HEK293 (cell line): ENCODE measurements around the gene DOCK3.

ENCODE experiments used
- CTCF ChIA-PET: fragments of 350-600 bp; formaldehyde crosslinking; extraction: SDS; loops from one replicate; lab custom pipeline; 2021; ENCODE audit warnings: antibody characterized with exemption; lab: Yijun Ruan, JAX
- POLR2A ChIA-PET: fragments of 300-600 bp; formaldehyde crosslinking; extraction: SDS; loops from one replicate; lab custom pipeline; 2020; ENCODE audit warnings: antibody characterized with exemption, inconsistent platforms; lab: Yijun Ruan, JAX
- H3K27ac ChIP-seq: fragments of 200-500 bp; sonication (Bioruptor generic); 2 replicates; pipeline ENCODE4 v1.5.1; 2014; ENCODE audit warnings: low read depth, low read length, control low read depth, inconsistent platforms; ENCODE audit errors: extremely low read depth
- H3K36me3 ChIP-seq, 2 experiments: fragments of 200-500 bp in 1 of 2; sonication (Bioruptor generic) in 1 of 2; 1 replicate in 1 of 2; 2 replicates in 1 of 2; pipeline ENCODE4 v1.5.1; 2014 to 2017; ENCODE audit warnings: inconsistent platforms in 2 of 2, low read length in 2 of 2; ENCODE audit not compliant: control insufficient read depth in 2 of 2, insufficient read depth in 1 of 2
- H3K4me1 ChIP-seq: fragments of 200-500 bp; sonication (Bioruptor generic); 2 replicates; pipeline ENCODE4 v1.5.1; 2014; ENCODE audit warnings: mild to moderate bottlenecking, low read length, inconsistent platforms; ENCODE audit not compliant: control insufficient read depth, insufficient read depth
- H3K4me3 ChIP-seq: 2 replicates; pipeline ENCODE4 v1.5.1; 2011; ENCODE audit warnings: low read depth, mild to moderate bottlenecking, control low read depth, low read length, moderate library complexity
- H3K9me3 ChIP-seq: fragments of 200-500 bp; sonication (Bioruptor generic); 2 replicates; pipeline ENCODE4 v1.5.1; 2014; ENCODE audit warnings: low read depth, low read length, inconsistent platforms; ENCODE audit not compliant: control insufficient read depth, insufficient read depth
- BCL11A ChIP-seq: fragments of 450-650 bp; formaldehyde crosslinking; IDR thresholded peaks from 2 replicates; pipeline ENCODE4 v1.5.1; 2016; ENCODE audit warnings: low read depth, missing biosample characterization, missing genetic modification characterization
- KLF17 ChIP-seq: fragments of 450-650 bp; formaldehyde crosslinking; IDR thresholded peaks from 2 replicates; pipeline ENCODE4 v1.5.1; 2016; ENCODE audit warnings: missing biosample characterization, missing genetic modification characterization
- SCRT2 ChIP-seq: fragments of 450-650 bp; formaldehyde crosslinking; IDR thresholded peaks from 2 replicates; pipeline ENCODE4 v1.5.1; 2016; ENCODE audit warnings: missing biosample characterization, missing genetic modification characterization
- SETDB1 ChIP-seq: IDR thresholded peaks from one replicate; pipeline ENCODE4 v1.6.1; 2017; ENCODE audit warnings: mild to moderate bottlenecking, low read length, moderate library complexity, mixed read lengths; ENCODE audit not compliant: insufficient read length
- TRIM28 ChIP-seq: IDR thresholded peaks from 2 replicates; pipeline ENCODE4 v1.6.1; 2011; ENCODE audit warnings: low read length, control low read depth, borderline replicate concordance
- YY1 ChIP-seq: fragments of 450-650 bp; formaldehyde crosslinking; IDR thresholded peaks from 2 replicates; pipeline ENCODE4 v1.5.1; 2018; ENCODE audit warnings: missing biosample characterization, missing genetic modification characterization
- ZBTB20 ChIP-seq: fragments of 450-650 bp; formaldehyde crosslinking; IDR thresholded peaks from 2 replicates; pipeline ENCODE4 v1.5.1; 2016; ENCODE audit warnings: missing biosample characterization, missing genetic modification characterization
- ZNF184 ChIP-seq: fragments of 450-650 bp; IDR thresholded peaks from 2 replicates; pipeline ENCODE4 v1.5.1; 2018; ENCODE audit warnings: missing biosample characterization, mild to moderate bottlenecking, missing genetic modification characterization
- ZNF211 ChIP-seq: fragments of 450-650 bp; formaldehyde crosslinking; IDR thresholded peaks from 2 replicates; pipeline ENCODE4 v1.5.1; 2016; ENCODE audit warnings: low read depth, missing biosample characterization, missing genetic modification characterization
- ZNF24 ChIP-seq: fragments of 450-650 bp; formaldehyde crosslinking; IDR thresholded peaks from 2 replicates; pipeline ENCODE4 v1.5.1; 2016; ENCODE audit warnings: missing biosample characterization, missing genetic modification characterization
- ZNF302 ChIP-seq: fragments of 450-650 bp; formaldehyde crosslinking; IDR thresholded peaks from 2 replicates; pipeline ENCODE4 v1.5.1; 2016; ENCODE audit warnings: missing biosample characterization, missing genetic modification characterization, low read depth
- ZNF37A ChIP-seq: fragments of 450-650 bp; IDR thresholded peaks from 2 replicates; pipeline ENCODE4 v1.5.1; 2018; ENCODE audit warnings: missing biosample characterization, missing genetic modification characterization
- ZNF398 ChIP-seq: fragments of 450-650 bp; formaldehyde crosslinking; IDR thresholded peaks from 2 replicates; pipeline ENCODE4 v1.5.1; 2017; ENCODE audit warnings: missing biosample characterization, missing genetic modification characterization
- ZNF558 ChIP-seq: fragments of 450-650 bp; formaldehyde crosslinking; IDR thresholded peaks from 2 replicates; pipeline ENCODE4 v1.5.1; 2016; ENCODE audit warnings: missing biosample characterization, missing genetic modification characterization
- ZNF626 ChIP-seq: fragments of 450-650 bp; sonication (Bioruptor Pico); formaldehyde crosslinking; IDR thresholded peaks from 2 replicates; pipeline ENCODE4 v1.5.1; 2018; ENCODE audit warnings: missing biosample characterization, missing genetic modification characterization, inconsistent platforms
- ZNF76 ChIP-seq: fragments of 450-650 bp; formaldehyde crosslinking; IDR thresholded peaks from 2 replicates; pipeline ENCODE4; 2016; ENCODE audit warnings: low read depth, missing biosample characterization, missing genetic modification characterization, borderline replicate concordance
- TF ChIP-seq, protein P1 (sequence below): fragments of 450-650 bp; IDR thresholded peaks from 2 replicates; pipeline ENCODE4 v1.5.1; 2018; ENCODE audit warnings: missing biosample characterization, missing genetic modification characterization
- TF ChIP-seq, protein P2 (sequence below): fragments of 450-650 bp; formaldehyde crosslinking; IDR thresholded peaks from 2 replicates; pipeline ENCODE4 v1.5.1; 2017; ENCODE audit warnings: missing biosample characterization, missing genetic modification characterization

The DOCK3 gene

DNA sequence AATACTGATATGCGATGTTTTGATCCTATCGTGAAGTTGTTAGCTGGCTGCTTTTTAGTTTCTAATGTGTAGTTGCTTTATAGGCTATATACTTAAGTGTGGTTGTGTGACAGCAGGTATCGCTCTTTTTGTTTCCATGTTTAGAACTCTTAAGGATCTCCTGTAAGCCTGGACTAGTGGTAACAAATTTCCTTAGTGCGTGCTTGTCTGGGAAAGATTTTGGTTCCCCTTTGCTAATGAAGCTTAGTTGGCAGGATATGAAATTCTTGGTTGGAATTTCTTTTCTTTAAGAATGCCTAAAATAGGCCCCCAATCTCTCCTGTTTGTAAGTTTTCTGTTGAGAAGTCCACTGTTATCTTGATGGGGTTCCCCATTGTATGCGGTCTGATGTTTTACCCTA lies 173.6 kb downstream of the DOCK3 start:
- peak; percentile 98 for TF ChIP-seq SETDB1
- peak; percentile 78; the same call in 1 of the 2 replicates for TF ChIP-seq TRIM28
- no peak for TF ChIP-seq ZNF184 (tag by site-specific recombination)
- ChIA-PET CTCF (no interaction called here), POLR2A (no interaction called here)
- H3K4me3 ChIP-seq = no peak overlapping the region
- H3K27ac ChIP-seq = no peak overlapping the region
- no peaks in the 10 kb centered on the region for H3K36me3 ChIP-seq
- no peaks in the 10 kb centered on the region for H3K9me3 ChIP-seq
- H3K4me1 ChIP-seq = no peaks in the 10 kb centered on the region

GRCh38 chr3:50850639-50851511 lies 176.1 kb downstream of the DOCK3 start:
- ChIA-PET CTCF (no interaction called here), POLR2A (no interaction called here)
- Histone ChIP-seq H3K36me3 (no peaks in the 10 kb centered on the region), H3K4me3 (no peak overlapping the region), H3K4me1 (no peaks in the 10 kb centered on the region), H3K27ac (no peak overlapping the region; the same call in 1 of the 2 replicates)
- TF ChIP-seq, protein P1, sequence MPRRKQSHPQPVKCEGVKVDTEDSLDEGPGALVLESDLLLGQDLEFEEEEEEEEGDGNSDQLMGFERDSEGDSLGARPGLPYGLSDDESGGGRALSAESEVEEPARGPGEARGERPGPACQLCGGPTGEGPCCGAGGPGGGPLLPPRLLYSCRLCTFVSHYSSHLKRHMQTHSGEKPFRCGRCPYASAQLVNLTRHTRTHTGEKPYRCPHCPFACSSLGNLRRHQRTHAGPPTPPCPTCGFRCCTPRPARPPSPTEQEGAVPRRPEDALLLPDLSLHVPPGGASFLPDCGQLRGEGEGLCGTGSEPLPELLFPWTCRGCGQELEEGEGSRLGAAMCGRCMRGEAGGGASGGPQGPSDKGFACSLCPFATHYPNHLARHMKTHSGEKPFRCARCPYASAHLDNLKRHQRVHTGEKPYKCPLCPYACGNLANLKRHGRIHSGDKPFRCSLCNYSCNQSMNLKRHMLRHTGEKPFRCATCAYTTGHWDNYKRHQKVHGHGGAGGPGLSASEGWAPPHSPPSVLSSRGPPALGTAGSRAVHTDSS (tag by site-specific recombination) = no peak
- TF ChIP-seq ZNF398 (tag by site-specific recombination) = no peak
- TF ChIP-seq ZNF626 (tag by site-specific recombination) = no peak
- TF ChIP-seq YY1 (tag by site-specific recombination) = no peak
- TF ChIP-seq ZNF211 (tag by site-specific recombination) = no peak
- no peak for TF ChIP-seq BCL11A
- TF ChIP-seq ZNF24 (tag by site-specific recombination) = no peak
- TF ChIP-seq ZBTB20 = 0 out of 2 replicates have a peak, but pooled peaks have one; percentile 1
- no peak for TF ChIP-seq KLF17 (tag by site-specific recombination)
- TF ChIP-seq, all 188 proteins: peak for 1
- no peaks in the 10 kb centered on the region for H3K9me3 ChIP-seq

DNA sequence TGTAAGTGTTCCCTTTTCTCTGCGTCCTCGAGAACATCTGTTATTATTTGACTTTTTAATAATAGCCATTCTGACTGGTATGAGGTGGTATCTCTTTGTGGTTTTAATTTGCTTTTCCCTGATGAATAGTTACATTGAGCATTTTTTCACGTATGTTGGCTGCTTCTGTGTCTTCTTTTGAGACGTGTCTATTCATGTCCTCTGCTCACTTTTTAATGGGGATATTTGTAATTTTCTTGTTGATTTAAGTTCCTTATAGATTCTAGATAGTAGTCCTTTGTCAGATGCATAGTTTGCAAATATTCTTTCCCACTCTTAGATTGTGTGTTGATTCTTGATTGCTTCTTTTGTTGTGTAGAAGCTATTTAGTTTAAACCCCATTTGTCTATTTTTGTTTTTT lies 179.2 kb downstream of the DOCK3 start:
- no peak overlapping the region for H3K27ac ChIP-seq
- ChIA-PET POLR2A (no interaction called here), CTCF (no interaction called here)
- TF ChIP-seq ZNF398 (tag by site-specific recombination) (no peak), ZNF37A (tag by site-specific recombination) (no peak), SCRT2 (no peak), ZNF558 (tag by site-specific recombination) (peak; percentile 66; the same call in 1 of the 2 replicates), ZNF76 (tag by site-specific recombination) (no peak), ZNF302 (tag by site-specific recombination) (no peak)
- TF ChIP-seq, protein P2, sequence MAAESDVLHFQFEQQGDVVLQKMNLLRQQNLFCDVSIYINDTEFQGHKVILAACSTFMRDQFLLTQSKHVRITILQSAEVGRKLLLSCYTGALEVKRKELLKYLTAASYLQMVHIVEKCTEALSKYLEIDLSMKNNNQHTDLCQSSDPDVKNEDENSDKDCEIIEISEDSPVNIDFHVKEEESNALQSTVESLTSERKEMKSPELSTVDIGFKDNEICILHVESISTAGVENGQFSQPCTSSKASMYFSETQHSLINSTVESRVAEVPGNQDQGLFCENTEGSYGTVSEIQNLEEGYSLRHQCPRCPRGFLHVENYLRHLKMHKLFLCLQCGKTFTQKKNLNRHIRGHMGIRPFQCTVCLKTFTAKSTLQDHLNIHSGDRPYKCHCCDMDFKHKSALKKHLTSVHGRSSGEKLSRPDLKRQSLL (tag by site-specific recombination) = no peak
- H3K4me3 ChIP-seq = no peak overlapping the region
- no peaks in the 10 kb centered on the region for H3K9me3 ChIP-seq
- no peaks in the 10 kb centered on the region for H3K4me1 ChIP-seq
- no peaks in the 10 kb centered on the region for H3K36me3 ChIP-seq
